PC-3 (cell line): ENCODE data around the gene DCAF8. TPM values are rescaled to one million over a fixed set of nuclear protein-coding genes. Genes with fewer than 3 reads are reported as not detected.

ENCODE experiments used
- ATAC-seq: fragments of 200-7000 bp; cut with Tn5 transposase; 2 replicates; pipeline ENCODE4 v1.9.1; 2020; ENCODE audit warnings: mild to moderate bottlenecking, moderate library complexity
- BruUV-seq: library from RNA; stranded (reverse); fragments of 400-500 nt; replicated peaks from 2 replicates; lab custom pipeline; 2021; lab: Mats Ljungman, UMichigan
- CTCF ChIA-PET: fragments of 300-600 bp; sonication (Branson Sonifier 250); formaldehyde crosslinking; loops from one replicate; lab custom pipeline; 2022; ENCODE audit warnings: antibody characterized with exemption; lab: Charles Lee
- POLR2A ChIA-PET: fragments of 300-600 bp; sonication (Branson Sonifier 250); formaldehyde crosslinking; loops from one replicate; lab custom pipeline; 2022; ENCODE audit warnings: antibody characterized with exemption; ENCODE audit not compliant: unreplicated experiment; lab: Charles Lee
- DNase-seq: peaks from one replicate; pipeline ENCODE4 v3.0.0-alpha.2; 2015
- H2AFZ ChIP-seq: fragments of 300-600 bp; sonication (generic); 2 replicates; pipeline ENCODE4 v1.6.0; 2016; ENCODE audit warnings: antibody characterized with exemption, low read length
- H3F3A ChIP-seq: fragments of 300-600 bp; sonication (generic); one replicate; pipeline ENCODE4 v1.6.0; 2017; ENCODE audit warnings: antibody characterized with exemption, low read length, control low read depth, mild to moderate bottlenecking; ENCODE audit not compliant: unreplicated experiment
- H3K27ac ChIP-seq: fragments of 300-600 bp; sonication (generic); 2 replicates; pipeline ENCODE4 v1.5.1; 2016; ENCODE audit warnings: mild to moderate bottlenecking, low read length
- H3K27me3 ChIP-seq: fragments of 300-600 bp; sonication (generic); 2 replicates; pipeline ENCODE4 v1.6.1; 2016; ENCODE audit warnings: low read length, mixed read lengths
- H3K36me3 ChIP-seq: fragments of 300-600 bp; sonication (generic); 2 replicates; pipeline ENCODE4 v1.6.1; 2016; ENCODE audit warnings: low read depth, mixed run types, low read length, mixed read lengths
- H3K4me1 ChIP-seq: fragments of 300-600 bp; sonication (generic); 2 replicates; pipeline ENCODE4 v1.5.1; 2016; ENCODE audit warnings: low read length; ENCODE audit not compliant: insufficient read depth
- H3K4me2 ChIP-seq: fragments of 300-600 bp; sonication (generic); 2 replicates; pipeline ENCODE4 v1.6.0; 2016; ENCODE audit warnings: low read length
- H3K4me3 ChIP-seq: fragments of 300-600 bp; sonication (generic); 2 replicates; pipeline ENCODE4 v1.5.1; 2016; ENCODE audit warnings: mild to moderate bottlenecking, low read length, mixed read lengths
- H3K79me2 ChIP-seq: fragments of 300-600 bp; sonication (generic); 2 replicates; pipeline ENCODE4 v1.6.1; 2017; ENCODE audit warnings: low read length, mixed read lengths
- H3K9ac ChIP-seq: fragments of 300-600 bp; sonication (generic); 2 replicates; pipeline ENCODE4 v1.6.0; 2016; ENCODE audit warnings: mild to moderate bottlenecking, low read length
- H3K9me2 ChIP-seq: fragments of 300-600 bp; sonication (generic); replicated peaks from 2 replicates; pipeline ENCODE4 v1.6.1; 2016; ENCODE audit warnings: mixed run types, low read length, mixed read lengths
- H3K9me3 ChIP-seq: fragments of 300-600 bp; sonication (generic); 2 replicates; pipeline ENCODE4 v1.6.1; 2016; ENCODE audit warnings: low read length, mixed read lengths
- H4K20me1 ChIP-seq: fragments of 300-600 bp; sonication (generic); 2 replicates; pipeline ENCODE4 v1.6.1; 2016; ENCODE audit warnings: low read length, mixed read lengths
- CTCF ChIP-seq: fragments of 300-600 bp; sonication (generic); conservative IDR thresholded peaks from 2 replicates; pipeline ENCODE4 v1.5.1; 2017; ENCODE audit warnings: antibody characterized with exemption, low read depth, mild to moderate bottlenecking, low read length
- EZH2 ChIP-seq: fragments of 300-600 bp; sonication (generic); IDR thresholded peaks from one replicate; pipeline ENCODE4 v1.6.1; 2017; ENCODE audit warnings: antibody characterized with exemption, mild to moderate bottlenecking, low read length; ENCODE audit not compliant: unreplicated experiment
- EZH2phosphoT487 ChIP-seq: fragments of 300-600 bp; sonication (generic); IDR thresholded peaks from 2 replicates; pipeline ENCODE4 v1.6.1; 2018; ENCODE audit warnings: mild to moderate bottlenecking, antibody characterized with exemption, low read length, borderline replicate concordance
- intact Hi-C: fragments of 100-400 bp; cut with micrococcal nuclease; formaldehyde crosslinking; loops from 2 replicates; pipeline ENCODE4 v1.9.0; 2023
- total RNA-seq: library from RNA; depleted of rRNA; stranded (reverse); fragments of >200 nt; gene quantifications from 2 replicates; pipeline ENCODE4 v1.2.3, GENCODE V29; 2014

Gene DCAF8
- total RNA-seq, 1 experiment from 2014 or later: 122 TPM

- TF ChIP-seq EZH2 (no peak), EZH2phosphoT487 (no peak), CTCF (no peak)
- no peaks in the 10 kb centered on the region for H3K27me3 ChIP-seq
- peaks cover 52% of the 10 kb centered on the region for H3K79me2 ChIP-seq
- no peaks in the 10 kb centered on the region for H3K9me3 ChIP-seq
- no peaks in the 10 kb centered on the region for H3K9me2 ChIP-seq
- H3K36me3 ChIP-seq: peaks cover 14% of the 10 kb centered on the region
- peak within 1 kb of the TSS; percentile 67 for H3K27ac ChIP-seq
- H2AFZ ChIP-seq: peak within 1 kb of the TSS; percentile 88
- H3F3A ChIP-seq: no peaks in the 10 kb centered on the region
- H3K4me1 ChIP-seq: peaks cover 23% of the 10 kb centered on the region
- DNase-seq (peak; percentile 68), ATAC-seq (peak; percentile 75)
- ChIA-PET CTCF (interaction anchor here (0.7 to 1.0 kb wide), 3 partner anchors 14 to 51 kb away, joined by 3 to 6 read pairs (median 3); no protein-coding TSS in a partner anchor), POLR2A (interaction anchor here (0.7 to 0.8 kb wide), 3 partner anchors 39 to 981 kb away, joined by 3 to 7 read pairs (median 5); partner anchors contain the start of gene DCAF8)
- H4K20me1 ChIP-seq: peaks cover 18% of the 10 kb centered on the region; the same call in 1 of the 2 replicates
- peak within 1 kb of the TSS; percentile 84 for H3K4me2 ChIP-seq
- H3K9ac ChIP-seq: peak within 1 kb of the TSS; percentile 98
- intact Hi-C loops: no loop called here
- TSS peak; percentile 29 for BruUV-seq
- peak within 1 kb of the TSS; percentile 89 for H3K4me3 ChIP-seq
These were observed 56.9 kb downstream of the DCAF8 start, which contains the start of gene PEA15 for GRCh38 chr1:160205242-160206035. TSS of gene PEA15 (plus strand) at chr1:160205384. CDS start at chr1:160211545, 6,161 bp downstream.

GRCh38 chr1:160204526-160205241, 57.7 kb downstream of the DCAF8 start:
- Histone ChIP-seq H3K27ac (no peak overlapping the region), H3K9ac (no peak overlapping the region), H3K4me1 (peaks cover 23% of the 10 kb centered on the region), H3K27me3 (no peaks in the 10 kb centered on the region), H3F3A (no peaks in the 10 kb centered on the region), H3K4me3 (peak overlapping the region; percentile 89), H3K9me3 (no peaks in the 10 kb centered on the region), H3K36me3 (peaks cover 6% of the 10 kb centered on the region), H3K79me2 (peaks cover 44% of the 10 kb centered on the region), H4K20me1 (peaks cover 11% of the 10 kb centered on the region; the same call in 1 of the 2 replicates), H2AFZ (no peak overlapping the region), H3K9me2 (no peaks in the 10 kb centered on the region), H3K4me2 (peak overlapping the region; percentile 71)
- ChIA-PET POLR2A (no interaction called here), CTCF (interaction anchor here (1.0 kb wide), 2 partner anchors 11 to 15 kb away, joined by 3 to 4 read pairs; no protein-coding TSS in a partner anchor)
- intact Hi-C loops: no loop called here
- DNase-seq: no peak
- TF ChIP-seq EZH2: no peak
- BruUV-seq: no TSS peak
- no peak for ATAC-seq

- no peak overlapping the region for H3K4me3 ChIP-seq
- TF ChIP-seq CTCF: no peak
- TF ChIP-seq EZH2phosphoT487: no peak
- H3K9me2 ChIP-seq: no peaks in the 10 kb centered on the region
- peaks cover 9% of the 10 kb centered on the region; the same call in 1 of the 2 replicates for H3K4me1 ChIP-seq
- ChIA-PET CTCF (interaction anchor here (0.9 kb wide), 1 partner anchor 19 kb away, joined by 3 read pairs; no protein-coding TSS in a partner anchor), POLR2A (no interaction called here)
- H3K4me2 ChIP-seq: no peak overlapping the region
- H3F3A ChIP-seq: no peaks in the 10 kb centered on the region
- no peaks in the 10 kb centered on the region for H4K20me1 ChIP-seq
- H3K9ac ChIP-seq: no peak overlapping the region
- H3K36me3 ChIP-seq: no peaks in the 10 kb centered on the region
- no peak overlapping the region for H3K27ac ChIP-seq
- no peaks in the 10 kb centered on the region for H3K27me3 ChIP-seq
- no peak overlapping the region for H2AFZ ChIP-seq
- intact Hi-C loops: no loop called here
- no peaks in the 10 kb centered on the region for H3K9me3 ChIP-seq
- peaks cover 6% of the 10 kb centered on the region for H3K79me2 ChIP-seq
- no TSS peak for BruUV-seq
- DNase-seq (no peak), ATAC-seq (no peak)
These were observed 61.6 kb downstream of the DCAF8 start for GRCh38 chr1:160200786-160201185.
